OCI-LY7 (cell line): ENCODE data around the gene CMTM8. TPM values are rescaled to one million over a fixed set of nuclear protein-coding genes. Genes with fewer than 3 reads are reported as not detected.

Experiments used
- BruUV-seq: library from RNA; stranded (reverse); fragments of 400-500 nt; replicated peaks from 2 replicates; lab custom pipeline; 2021; lab: Mats Ljungman, UMichigan
- CTCF ChIA-PET: fragments of 300-600 bp; sonication (Branson Sonifier 250); formaldehyde crosslinking; loops from one replicate; lab custom pipeline; 2022; ENCODE audit warnings: antibody characterized with exemption; ENCODE audit not compliant: unreplicated experiment; lab: Charles Lee
- POLR2A ChIA-PET: fragments of 300-600 bp; sonication (Branson Sonifier 250); formaldehyde crosslinking; loops from one replicate; lab custom pipeline; 2022; ENCODE audit warnings: antibody characterized with exemption; lab: Charles Lee
- DNase-seq: peaks from one replicate; pipeline ENCODE4 v3.0.0-alpha.2; 2015; ENCODE audit warnings: low spot score
- H2AFZ ChIP-seq: fragments of 200-600 bp; sonication (generic), shearing (Covaris generic); 2 replicates; pipeline ENCODE4 v1.6.1; 2014; ENCODE audit warnings: mild to moderate bottlenecking, antibody characterized with exemption, low read length, moderate library complexity
- H3K27ac ChIP-seq: fragments of 200-600 bp; sonication (generic); 2 replicates; pipeline ENCODE4 v1.5.1; 2014; ENCODE audit warnings: mixed run types, low read depth, mild to moderate bottlenecking, moderate library complexity, low read length, inconsistent platforms; ENCODE audit not compliant: poor library complexity, severe bottlenecking
- H3K36me3 ChIP-seq: fragments of 200-600 bp; sonication (generic); 2 replicates; pipeline ENCODE4 v1.6.1; 2014; ENCODE audit warnings: mild to moderate bottlenecking, antibody characterized with exemption, low read length, moderate library complexity, mixed read lengths; ENCODE audit not compliant: insufficient read depth
- H3K4me1 ChIP-seq: fragments of 200-600 bp; sonication (generic); 2 replicates; pipeline ENCODE4 v1.5.1; 2014; ENCODE audit warnings: mild to moderate bottlenecking, low read length; ENCODE audit not compliant: insufficient read depth, poor library complexity, severe bottlenecking
- H3K4me2 ChIP-seq: fragments of 200-600 bp; sonication (generic); 2 replicates; pipeline ENCODE4 v1.6.1; 2014; ENCODE audit warnings: mild to moderate bottlenecking, low read length
- H3K4me3 ChIP-seq: fragments of 200-600 bp; sonication (generic); 2 replicates; pipeline ENCODE4 v1.5.1; 2014; ENCODE audit warnings: mild to moderate bottlenecking, low read depth, low read length; ENCODE audit not compliant: poor library complexity, severe bottlenecking
- H3K79me2 ChIP-seq: fragments of 200-600 bp; sonication (generic); 2 replicates; pipeline ENCODE4 v1.6.1; 2016; ENCODE audit warnings: low read depth, mild to moderate bottlenecking, low read length, moderate library complexity, mixed read lengths; ENCODE audit not compliant: insufficient read depth
- H3K9me2 ChIP-seq: fragments of 200-600 bp; sonication (generic); 2 replicates; pipeline ENCODE4 v1.6.1; 2016; ENCODE audit warnings: mild to moderate bottlenecking, low read length, mixed read lengths; ENCODE audit not compliant: insufficient read depth
- H3K9me3 ChIP-seq: fragments of 200-600 bp; sonication (generic); 2 replicates; pipeline ENCODE4 v1.6.1; 2014; ENCODE audit warnings: mild to moderate bottlenecking, mixed run types, low read length, mixed read lengths
- H4K20me1 ChIP-seq: fragments of 200-600 bp; sonication (generic); 2 replicates; pipeline ENCODE4 v1.6.1; 2014; ENCODE audit warnings: mild to moderate bottlenecking, antibody characterized with exemption, low read length, moderate library complexity, mixed read lengths; ENCODE audit not compliant: insufficient read depth
- EZH2phosphoT487 ChIP-seq: fragments of 200-600 bp; sonication (generic); IDR thresholded peaks from 2 replicates; pipeline ENCODE4 v1.6.1; 2018; ENCODE audit warnings: low read depth, borderline replicate concordance, mild to moderate bottlenecking, mixed run types, antibody characterized with exemption, low read length, moderate library complexity, mixed read lengths
- intact Hi-C: fragments of 100-400 bp; cut with micrococcal nuclease; formaldehyde crosslinking; loops from one replicate; pipeline ENCODE4 v1.10.0; 2022; ENCODE audit not compliant: unreplicated experiment
- total RNA-seq, 2 experiments: library from RNA; depleted of rRNA in 1 of 2; stranded (reverse); fragments of >200 nt in 1 of 2; shearing (Covaris generic) in 1 of 2; gene quantifications; 2 replicates each; pipeline ENCODE4 v1.2.3, GENCODE V29; 2014 to 2022
- TF ChIP-seq, protein P1 (sequence below): fragments of 200-600 bp; sonication (generic); conservative IDR thresholded peaks from 2 replicates; pipeline ENCODE4 v1.5.1; 2014; ENCODE audit warnings: mild to moderate bottlenecking, antibody characterized with exemption, low read length, moderate library complexity, mixed read lengths

CMTM8 gene
- total RNA-seq, 2 experiments from 2014 or later = 1.5 to 3.0 TPM

DNA sequence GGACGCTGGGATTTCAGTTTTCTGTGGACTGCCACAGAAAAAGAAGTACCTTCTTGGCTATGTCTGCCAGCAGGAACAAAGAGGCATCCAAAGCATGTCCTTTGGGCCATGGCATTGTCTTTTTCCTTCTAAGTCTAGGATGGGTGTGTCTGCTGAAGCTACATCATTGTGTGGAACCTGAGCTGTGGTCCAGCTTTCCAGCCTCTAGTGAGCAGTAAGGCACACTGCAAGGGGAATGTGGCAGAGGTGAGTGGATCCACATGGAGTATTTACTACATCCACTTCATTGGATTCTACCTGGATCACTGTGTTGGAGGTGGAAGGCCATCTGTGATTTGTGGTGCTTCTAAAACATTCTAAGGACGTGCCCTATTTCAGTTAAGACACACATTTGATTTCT lies 23.7 kb downstream of the CMTM8 start:
- no peaks in the 10 kb centered on the region for H3K36me3 ChIP-seq
- no peak for DNase-seq
- no peak overlapping the region for H2AFZ ChIP-seq
- intact Hi-C loops = no loop called here
- H3K4me3 ChIP-seq = no peak overlapping the region
- no peak for TF ChIP-seq EZH2phosphoT487
- TF ChIP-seq, protein P1, sequence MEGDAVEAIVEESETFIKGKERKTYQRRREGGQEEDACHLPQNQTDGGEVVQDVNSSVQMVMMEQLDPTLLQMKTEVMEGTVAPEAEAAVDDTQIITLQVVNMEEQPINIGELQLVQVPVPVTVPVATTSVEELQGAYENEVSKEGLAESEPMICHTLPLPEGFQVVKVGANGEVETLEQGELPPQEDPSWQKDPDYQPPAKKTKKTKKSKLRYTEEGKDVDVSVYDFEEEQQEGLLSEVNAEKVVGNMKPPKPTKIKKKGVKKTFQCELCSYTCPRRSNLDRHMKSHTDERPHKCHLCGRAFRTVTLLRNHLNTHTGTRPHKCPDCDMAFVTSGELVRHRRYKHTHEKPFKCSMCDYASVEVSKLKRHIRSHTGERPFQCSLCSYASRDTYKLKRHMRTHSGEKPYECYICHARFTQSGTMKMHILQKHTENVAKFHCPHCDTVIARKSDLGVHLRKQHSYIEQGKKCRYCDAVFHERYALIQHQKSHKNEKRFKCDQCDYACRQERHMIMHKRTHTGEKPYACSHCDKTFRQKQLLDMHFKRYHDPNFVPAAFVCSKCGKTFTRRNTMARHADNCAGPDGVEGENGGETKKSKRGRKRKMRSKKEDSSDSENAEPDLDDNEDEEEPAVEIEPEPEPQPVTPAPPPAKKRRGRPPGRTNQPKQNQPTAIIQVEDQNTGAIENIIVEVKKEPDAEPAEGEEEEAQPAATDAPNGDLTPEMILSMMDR = no peak
- CTCF ChIA-PET = no interaction called here
- H4K20me1 ChIP-seq = no peaks in the 10 kb centered on the region
- POLR2A ChIA-PET = interaction anchor here (0.9 to 1.3 kb wide), 2 partner anchors 10 to 35 kb away, joined by 4 to 5 read pairs; no protein-coding TSS in a partner anchor
- H3K4me1 ChIP-seq = no peaks in the 10 kb centered on the region
- H3K9me2 ChIP-seq = no peaks in the 10 kb centered on the region
- no peak overlapping the region for H3K4me2 ChIP-seq
- BruUV-seq = no TSS peak
- no peak overlapping the region for H3K27ac ChIP-seq
- no peaks in the 10 kb centered on the region for H3K9me3 ChIP-seq
- no peaks in the 10 kb centered on the region for H3K79me2 ChIP-seq

DNA sequence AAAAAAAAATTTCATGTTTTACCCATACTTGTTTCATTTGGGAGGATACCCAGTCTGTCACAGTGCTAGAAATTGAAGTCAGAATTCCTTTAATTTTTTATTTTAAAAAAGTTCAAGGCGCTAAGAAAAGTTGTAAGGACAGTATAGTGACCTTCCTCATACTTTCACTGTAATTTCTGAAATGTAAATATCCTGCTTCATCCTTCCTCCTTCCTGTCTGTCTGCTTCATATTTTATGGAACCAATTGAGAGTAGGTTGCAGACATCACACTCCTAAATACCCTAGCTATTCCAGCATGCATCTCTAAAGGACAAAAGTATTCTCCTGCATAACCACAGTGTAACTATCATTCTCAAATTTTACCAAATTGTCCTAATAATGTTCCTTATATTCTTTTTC lies 35.8 kb downstream of the CMTM8 start:
- TF ChIP-seq, protein P1 = no peak
- no peak for TF ChIP-seq EZH2phosphoT487
- DNase-seq = no peak
- Histone ChIP-seq H3K9me3 (no peaks in the 10 kb centered on the region), H3K36me3 (no peaks in the 10 kb centered on the region), H3K79me2 (no peaks in the 10 kb centered on the region), H3K4me2 (no peak overlapping the region), H2AFZ (no peak overlapping the region), H3K4me3 (no peak overlapping the region), H3K9me2 (no peaks in the 10 kb centered on the region), H3K27ac (no peak overlapping the region), H4K20me1 (no peaks in the 10 kb centered on the region), H3K4me1 (peaks cover 7% of the 10 kb centered on the region)
- no TSS peak for BruUV-seq
- CTCF ChIA-PET = interaction anchor here (1.0 kb wide), 1 partner anchor 34 kb away, joined by 3 read pairs; no protein-coding TSS in a partner anchor
- intact Hi-C loops = no loop called here
- POLR2A ChIA-PET = no interaction called here

GRCh38 chr3:32275506-32275905 lies 37.0 kb downstream of the CMTM8 start:
- H4K20me1 ChIP-seq = no peaks in the 10 kb centered on the region
- no TSS peak for BruUV-seq
- ChIA-PET POLR2A (interaction anchor here (0.6 kb wide), 2 partner anchors 8 to 148 kb away, joined by 3 read pairs; no protein-coding TSS in a partner anchor), CTCF (no interaction called here)
- no peak overlapping the region for H2AFZ ChIP-seq
- no peaks in the 10 kb centered on the region for H3K9me2 ChIP-seq
- DNase-seq = no peak
- no peak for TF ChIP-seq EZH2phosphoT487
- TF ChIP-seq, protein P1 = no peak
- peaks cover 7% of the 10 kb centered on the region for H3K4me1 ChIP-seq
- H3K36me3 ChIP-seq = no peaks in the 10 kb centered on the region
- no peak overlapping the region for H3K27ac ChIP-seq
- no peak overlapping the region for H3K4me3 ChIP-seq
- H3K9me3 ChIP-seq = no peaks in the 10 kb centered on the region
- H3K79me2 ChIP-seq = no peaks in the 10 kb centered on the region
- H3K4me2 ChIP-seq = no peak overlapping the region
- intact Hi-C loops = no loop called here
